Measurements from ENCODE around the gene CPNE1. TPM values are rescaled to one million over a fixed set of nuclear protein-coding genes. Genes with fewer than 3 reads are reported as not detected.

The CPNE1 gene
- total and polyA plus RNA-seq, 2 donors (not counting 1 experiment from before 2014, with no cell fraction given): 88.8 to 146 TPM

- Histone ChIP-seq H3K27me3 (ENCODE audit: control insufficient read depth, insufficient read depth, low read length) (no peaks in the 10 kb centered on the region), H2AFZ (ENCODE audit: low read length) (no peak overlapping the region), H4K20me1 (ENCODE audit: control insufficient read depth, extremely low read depth, insufficient read depth, low read length) (peaks cover 5% of the 10 kb centered on the region), H3K9ac (ENCODE audit: insufficient read depth, low read length) (no peak overlapping the region), H3K27ac (ENCODE audit: insufficient read depth, low read length) (no peak overlapping the region), H3K36me3 (ENCODE audit: control insufficient read depth, insufficient read depth, low read length) (peaks cover 7% of the 10 kb centered on the region), H3K4me1 (ENCODE audit: control insufficient read depth, extremely low read depth, insufficient read depth, low read length) (no peaks in the 10 kb centered on the region), H3K4me2 (ENCODE audit: extremely low read depth, insufficient read depth, low read length) (no peak overlapping the region), H3K79me2 (ENCODE audit: control insufficient read depth, insufficient read depth, low read length) (peaks cover 97% of the 10 kb centered on the region), H3K9me3 (ENCODE audit: control insufficient read depth, insufficient read depth, low read depth, low read length) (no peaks in the 10 kb centered on the region), H3K4me3 (replicated peaks in 1 of 4; ENCODE audit: control extremely low read depth in 1 of 4, insufficient read depth in 1 of 4, low read depth in 3 of 4, low read length in 4 of 4) (no peak overlapping the region)
- TF ChIP-seq EZH2 (IDR thresholded peaks at IDR 0.05; ENCODE audit: low read length, missing control alignments): no peak
- TF ChIP-seq, protein P1, sequence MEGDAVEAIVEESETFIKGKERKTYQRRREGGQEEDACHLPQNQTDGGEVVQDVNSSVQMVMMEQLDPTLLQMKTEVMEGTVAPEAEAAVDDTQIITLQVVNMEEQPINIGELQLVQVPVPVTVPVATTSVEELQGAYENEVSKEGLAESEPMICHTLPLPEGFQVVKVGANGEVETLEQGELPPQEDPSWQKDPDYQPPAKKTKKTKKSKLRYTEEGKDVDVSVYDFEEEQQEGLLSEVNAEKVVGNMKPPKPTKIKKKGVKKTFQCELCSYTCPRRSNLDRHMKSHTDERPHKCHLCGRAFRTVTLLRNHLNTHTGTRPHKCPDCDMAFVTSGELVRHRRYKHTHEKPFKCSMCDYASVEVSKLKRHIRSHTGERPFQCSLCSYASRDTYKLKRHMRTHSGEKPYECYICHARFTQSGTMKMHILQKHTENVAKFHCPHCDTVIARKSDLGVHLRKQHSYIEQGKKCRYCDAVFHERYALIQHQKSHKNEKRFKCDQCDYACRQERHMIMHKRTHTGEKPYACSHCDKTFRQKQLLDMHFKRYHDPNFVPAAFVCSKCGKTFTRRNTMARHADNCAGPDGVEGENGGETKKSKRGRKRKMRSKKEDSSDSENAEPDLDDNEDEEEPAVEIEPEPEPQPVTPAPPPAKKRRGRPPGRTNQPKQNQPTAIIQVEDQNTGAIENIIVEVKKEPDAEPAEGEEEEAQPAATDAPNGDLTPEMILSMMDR (conservative IDR thresholded peaks at IDR 0.05 in 1 of 2, IDR thresholded peaks at IDR 0.05 in 1 of 2; ENCODE audit: low read depth in 1 of 2, low read length in 2 of 2): no peak
- DNase-seq (ENCODE audit: low read depth in 2 of 2): no peak
Measured at GRCh38 chr20:35654415-35654814, 10.3 kb downstream of the CPNE1 start.

GRCh38 chr20:35653893-35654292, 10.8 kb downstream of the CPNE1 start:
- DNase-seq (ENCODE audit: low read depth in 2 of 2): no peak
- H3K4me1 ChIP-seq (ENCODE audit: control insufficient read depth, extremely low read depth, insufficient read depth, low read length): no peaks in the 10 kb centered on the region
- H3K79me2 ChIP-seq (ENCODE audit: control insufficient read depth, insufficient read depth, low read length): peaks cover 97% of the 10 kb centered on the region
- no peak overlapping the region for H3K4me2 ChIP-seq (ENCODE audit: extremely low read depth, insufficient read depth, low read length)
- no peak overlapping the region for H2AFZ ChIP-seq (ENCODE audit: low read length)
- no peak overlapping the region for H3K4me3 ChIP-seq (replicated peaks in 1 of 4; ENCODE audit: control extremely low read depth in 1 of 4, insufficient read depth in 1 of 4, low read depth in 3 of 4, low read length in 4 of 4)
- H3K9me3 ChIP-seq (ENCODE audit: control insufficient read depth, insufficient read depth, low read depth, low read length): no peaks in the 10 kb centered on the region
- H3K36me3 ChIP-seq (ENCODE audit: control insufficient read depth, insufficient read depth, low read length): peaks cover 7% of the 10 kb centered on the region
- peaks cover 5% of the 10 kb centered on the region for H4K20me1 ChIP-seq (ENCODE audit: control insufficient read depth, extremely low read depth, insufficient read depth, low read length)
- H3K9ac ChIP-seq (ENCODE audit: insufficient read depth, low read length): no peak overlapping the region
- no peak for TF ChIP-seq EZH2 (IDR thresholded peaks at IDR 0.05; ENCODE audit: low read length, missing control alignments)
- TF ChIP-seq, protein P1 (conservative IDR thresholded peaks at IDR 0.05 in 1 of 2, IDR thresholded peaks at IDR 0.05 in 1 of 2; ENCODE audit: low read depth in 1 of 2, low read length in 2 of 2): no peak
- no peak overlapping the region for H3K27ac ChIP-seq (ENCODE audit: insufficient read depth, low read length)
- H3K27me3 ChIP-seq (ENCODE audit: control insufficient read depth, insufficient read depth, low read length): no peaks in the 10 kb centered on the region

GRCh38 chr20:35653430-35653734, 11.3 kb downstream of the CPNE1 start:
- H3K4me2 ChIP-seq (ENCODE audit: extremely low read depth, insufficient read depth, low read length): no peak overlapping the region
- no peak for DNase-seq (ENCODE audit: low read depth in 2 of 2)
- peaks cover 7% of the 10 kb centered on the region for H3K36me3 ChIP-seq (ENCODE audit: control insufficient read depth, insufficient read depth, low read length)
- H3K79me2 ChIP-seq (ENCODE audit: control insufficient read depth, insufficient read depth, low read length): peaks cover 97% of the 10 kb centered on the region
- no peak overlapping the region for H3K27ac ChIP-seq (ENCODE audit: insufficient read depth, low read length)
- no peak for TF ChIP-seq EZH2 (IDR thresholded peaks at IDR 0.05; ENCODE audit: low read length, missing control alignments)
- TF ChIP-seq, protein P1 (conservative IDR thresholded peaks at IDR 0.05 in 1 of 2, IDR thresholded peaks at IDR 0.05 in 1 of 2; ENCODE audit: low read depth in 1 of 2, low read length in 2 of 2): no peak
- no peak overlapping the region for H2AFZ ChIP-seq (ENCODE audit: low read length)
- no peaks in the 10 kb centered on the region for H3K9me3 ChIP-seq (ENCODE audit: control insufficient read depth, insufficient read depth, low read depth, low read length)
- H3K4me3 ChIP-seq (replicated peaks in 1 of 4; ENCODE audit: control extremely low read depth in 1 of 4, insufficient read depth in 1 of 4, low read depth in 3 of 4, low read length in 4 of 4): no peak overlapping the region
- H3K27me3 ChIP-seq (ENCODE audit: control insufficient read depth, insufficient read depth, low read length): no peaks in the 10 kb centered on the region
- H3K9ac ChIP-seq (ENCODE audit: insufficient read depth, low read length): no peak overlapping the region
- peaks cover 5% of the 10 kb centered on the region for H4K20me1 ChIP-seq (ENCODE audit: control insufficient read depth, extremely low read depth, insufficient read depth, low read length)
- no peaks in the 10 kb centered on the region for H3K4me1 ChIP-seq (ENCODE audit: control insufficient read depth, extremely low read depth, insufficient read depth, low read length)

Data from fibroblast of lung (primary cell).